Liver (tissue), 3 donors: Measurements from ENCODE around the gene TMEM87B.

Experiments used
- EGR1 ChIP-seq, 2 donors: IDR thresholded peaks; 2 replicates each; pipeline ENCODE4 v1.6.1; 2016 to 2018; ENCODE audit warnings: antibody characterized with exemption in 2 of 2, low read depth in 2 of 2
- SP1 ChIP-seq: IDR thresholded peaks from 2 replicates; pipeline ENCODE4 v1.6.1; 2018; ENCODE audit warnings: antibody characterized with exemption, mild to moderate bottlenecking
- TAF1 ChIP-seq: conservative IDR thresholded peaks from 2 replicates; pipeline ENCODE4 v1.6.1; 2016; ENCODE audit warnings: antibody characterized with exemption, mild to moderate bottlenecking
- TF ChIP-seq, protein P1 (sequence below): fragments of 150-350 bp; IDR thresholded peaks from 2 replicates; pipeline ENCODE4 v1.5.1; 2017; ENCODE audit warnings: improper control_type of control experiment, low read depth, low read length; ENCODE audit not compliant: missing input control
- TF ChIP-seq, protein P2 (sequence below): IDR thresholded peaks from 2 replicates; pipeline ENCODE4 v1.6.1; 2016; ENCODE audit warnings: antibody characterized with exemption
- donor health status: healthy.
- donor health status: healthy.

DNA sequence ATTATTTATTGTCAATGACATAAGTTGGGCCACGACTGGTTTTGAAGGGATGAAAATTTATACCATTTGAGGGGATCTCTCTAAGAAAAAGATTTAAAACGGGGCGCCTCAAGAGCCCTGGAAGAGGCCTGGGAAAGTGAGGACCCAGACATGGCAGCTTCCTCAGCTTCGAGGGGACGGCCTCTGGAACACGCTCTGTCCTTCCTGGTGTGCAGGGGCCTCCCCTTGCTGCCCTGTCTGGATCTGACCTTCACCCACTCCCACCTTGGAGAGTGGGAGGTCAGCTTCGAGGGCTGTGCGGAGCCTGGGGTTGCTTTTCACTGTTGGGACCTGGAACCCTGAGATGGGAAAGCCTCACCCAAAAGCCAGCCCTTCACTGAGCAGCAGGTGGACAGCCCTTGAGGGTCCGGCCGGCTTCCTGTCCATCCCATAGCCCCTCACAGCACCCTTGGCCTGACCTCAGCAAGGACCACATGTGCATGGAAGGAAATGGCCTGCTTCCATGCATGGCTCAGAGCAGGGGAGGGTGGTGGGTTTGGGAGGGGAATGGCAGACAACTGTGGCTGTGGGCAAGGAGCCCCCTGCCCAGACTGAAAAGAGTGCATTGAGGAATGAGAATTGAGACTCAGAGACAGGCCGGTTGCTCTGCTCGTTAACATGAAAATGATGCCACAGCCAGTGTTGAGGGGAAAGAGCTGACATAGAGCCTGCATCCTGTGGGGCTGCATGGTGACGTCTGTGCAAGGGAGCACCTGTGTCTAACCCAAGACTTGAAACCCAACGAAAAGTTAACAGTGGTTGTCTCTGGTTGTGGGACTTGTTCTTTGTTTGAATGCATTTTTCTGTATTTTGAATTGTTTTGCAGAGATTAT is 99.4 kb downstream of the TMEM87B start:
- TF ChIP-seq, protein P1, sequence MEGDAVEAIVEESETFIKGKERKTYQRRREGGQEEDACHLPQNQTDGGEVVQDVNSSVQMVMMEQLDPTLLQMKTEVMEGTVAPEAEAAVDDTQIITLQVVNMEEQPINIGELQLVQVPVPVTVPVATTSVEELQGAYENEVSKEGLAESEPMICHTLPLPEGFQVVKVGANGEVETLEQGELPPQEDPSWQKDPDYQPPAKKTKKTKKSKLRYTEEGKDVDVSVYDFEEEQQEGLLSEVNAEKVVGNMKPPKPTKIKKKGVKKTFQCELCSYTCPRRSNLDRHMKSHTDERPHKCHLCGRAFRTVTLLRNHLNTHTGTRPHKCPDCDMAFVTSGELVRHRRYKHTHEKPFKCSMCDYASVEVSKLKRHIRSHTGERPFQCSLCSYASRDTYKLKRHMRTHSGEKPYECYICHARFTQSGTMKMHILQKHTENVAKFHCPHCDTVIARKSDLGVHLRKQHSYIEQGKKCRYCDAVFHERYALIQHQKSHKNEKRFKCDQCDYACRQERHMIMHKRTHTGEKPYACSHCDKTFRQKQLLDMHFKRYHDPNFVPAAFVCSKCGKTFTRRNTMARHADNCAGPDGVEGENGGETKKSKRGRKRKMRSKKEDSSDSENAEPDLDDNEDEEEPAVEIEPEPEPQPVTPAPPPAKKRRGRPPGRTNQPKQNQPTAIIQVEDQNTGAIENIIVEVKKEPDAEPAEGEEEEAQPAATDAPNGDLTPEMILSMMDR = no peak
- TF ChIP-seq TAF1 = no peak
- TF ChIP-seq EGR1 (IDR thresholded peaks at IDR 0.05; ENCODE audit: low read depth in 2 of 2) = no peak
- TF ChIP-seq, protein P2, sequence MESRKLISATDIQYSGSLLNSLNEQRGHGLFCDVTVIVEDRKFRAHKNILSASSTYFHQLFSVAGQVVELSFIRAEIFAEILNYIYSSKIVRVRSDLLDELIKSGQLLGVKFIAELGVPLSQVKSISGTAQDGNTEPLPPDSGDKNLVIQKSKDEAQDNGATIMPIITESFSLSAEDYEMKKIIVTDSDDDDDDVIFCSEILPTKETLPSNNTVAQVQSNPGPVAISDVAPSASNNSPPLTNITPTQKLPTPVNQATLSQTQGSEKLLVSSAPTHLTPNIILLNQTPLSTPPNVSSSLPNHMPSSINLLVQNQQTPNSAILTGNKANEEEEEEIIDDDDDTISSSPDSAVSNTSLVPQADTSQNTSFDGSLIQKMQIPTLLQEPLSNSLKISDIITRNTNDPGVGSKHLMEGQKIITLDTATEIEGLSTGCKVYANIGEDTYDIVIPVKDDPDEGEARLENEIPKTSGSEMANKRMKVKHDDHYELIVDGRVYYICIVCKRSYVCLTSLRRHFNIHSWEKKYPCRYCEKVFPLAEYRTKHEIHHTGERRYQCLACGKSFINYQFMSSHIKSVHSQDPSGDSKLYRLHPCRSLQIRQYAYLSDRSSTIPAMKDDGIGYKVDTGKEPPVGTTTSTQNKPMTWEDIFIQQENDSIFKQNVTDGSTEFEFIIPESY = no peak
- TF ChIP-seq SP1 = no peak
